Measurements from ENCODE around the gene CCDC107.
"Not testable (repeated sequence)": the region's sequence is repeated elsewhere in the genome, so short reads cannot be mapped to it uniquely, and the experiment has no call there.

Gene CCDC107, protein sequence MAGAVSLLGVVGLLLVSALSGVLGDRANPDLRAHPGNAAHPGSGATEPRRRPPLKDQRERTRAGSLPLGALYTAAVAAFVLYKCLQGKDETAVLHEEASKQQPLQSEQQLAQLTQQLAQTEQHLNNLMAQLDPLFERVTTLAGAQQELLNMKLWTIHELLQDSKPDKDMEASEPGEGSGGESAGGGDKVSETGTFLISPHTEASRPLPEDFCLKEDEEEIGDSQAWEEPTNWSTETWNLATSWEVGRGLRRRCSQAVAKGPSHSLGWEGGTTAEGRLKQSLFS

DNA sequence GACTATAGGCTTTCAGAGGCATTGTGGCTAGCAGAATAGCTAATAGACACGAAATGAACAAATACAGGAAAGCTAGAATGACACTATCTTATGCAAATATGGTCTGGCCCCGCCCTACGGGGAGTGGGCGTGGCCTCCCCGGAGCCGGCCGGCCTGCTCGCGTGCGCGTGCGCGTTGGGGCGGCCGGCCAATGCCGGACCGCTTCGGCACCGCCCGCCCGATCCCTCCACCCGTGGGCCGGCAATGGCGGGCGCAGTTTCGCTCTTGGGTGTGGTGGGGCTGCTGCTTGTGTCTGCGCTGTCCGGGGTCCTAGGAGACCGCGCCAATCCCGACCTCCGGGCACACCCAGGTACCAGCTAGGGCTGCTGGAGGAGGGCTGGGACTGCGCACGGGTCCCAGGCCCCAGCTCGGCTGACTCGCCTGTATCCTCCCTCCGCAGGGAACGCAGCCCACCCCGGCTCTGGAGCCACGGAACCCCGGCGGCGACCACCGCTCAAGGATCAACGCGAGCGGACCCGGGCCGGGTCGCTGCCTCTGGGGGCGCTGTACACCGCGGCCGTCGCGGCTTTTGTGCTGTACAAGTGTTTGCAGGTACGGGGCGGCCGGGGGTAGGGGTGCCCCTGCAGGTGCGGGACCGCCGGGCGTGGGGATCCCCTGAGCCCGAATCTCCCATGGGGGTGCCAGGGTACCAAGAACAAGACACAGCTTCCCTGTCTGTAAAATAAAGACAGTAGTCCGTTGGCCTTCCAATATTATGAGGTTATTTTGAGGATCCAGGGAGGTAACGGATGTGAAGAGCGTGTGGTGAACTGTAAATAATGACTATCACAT is at the start of gene CCDC107:
TSS of gene CCDC107 (plus strand) at position 156 of the 831 bp plus-strand sequence. CDS start at position 244, 88 bp downstream.
- DNase-seq (ENCODE audit: low spot score), result peak; percentile 94

DNA sequence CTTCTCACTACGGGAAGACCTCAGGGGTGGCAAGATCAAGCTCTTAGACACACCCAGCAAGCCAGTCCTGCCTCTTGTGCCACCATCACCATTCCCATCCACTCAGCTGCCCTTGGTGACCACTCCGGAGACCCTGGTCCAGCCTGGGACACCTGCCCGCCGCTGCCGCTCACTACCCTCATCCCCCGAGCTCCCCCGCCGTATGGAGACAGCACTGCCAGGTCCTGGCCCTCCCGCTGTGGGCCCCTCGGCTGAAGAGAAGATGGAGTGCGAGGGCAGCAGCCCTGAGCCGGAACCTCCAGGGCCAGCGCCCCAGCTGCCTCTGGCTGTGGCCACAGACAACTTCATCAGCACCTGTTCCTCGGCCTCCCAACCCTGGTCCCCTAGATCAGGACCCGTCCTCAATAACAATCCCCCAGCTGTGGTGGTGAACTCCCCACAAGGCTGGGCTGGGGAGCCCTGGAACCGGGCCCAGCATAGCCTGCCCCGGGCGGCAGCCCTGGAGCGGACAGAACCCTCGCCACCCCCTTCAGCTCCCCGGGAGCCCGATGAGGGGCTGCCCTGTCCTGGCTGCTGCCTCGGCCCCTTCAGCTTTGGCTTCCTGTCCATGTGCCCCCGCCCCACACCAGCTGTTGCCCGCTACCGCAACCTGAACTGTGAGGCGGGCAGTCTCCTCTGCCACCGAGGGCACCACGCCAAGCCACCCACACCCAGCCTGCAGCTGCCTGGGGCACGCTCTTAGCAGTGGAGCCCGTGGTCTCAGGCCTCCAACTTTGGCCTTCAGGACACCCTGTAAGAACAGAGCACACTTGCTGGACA is 48.9 kb upstream of the CCDC107 start:
- DNase-seq (ENCODE audit: low spot score), result no peak

DNA sequence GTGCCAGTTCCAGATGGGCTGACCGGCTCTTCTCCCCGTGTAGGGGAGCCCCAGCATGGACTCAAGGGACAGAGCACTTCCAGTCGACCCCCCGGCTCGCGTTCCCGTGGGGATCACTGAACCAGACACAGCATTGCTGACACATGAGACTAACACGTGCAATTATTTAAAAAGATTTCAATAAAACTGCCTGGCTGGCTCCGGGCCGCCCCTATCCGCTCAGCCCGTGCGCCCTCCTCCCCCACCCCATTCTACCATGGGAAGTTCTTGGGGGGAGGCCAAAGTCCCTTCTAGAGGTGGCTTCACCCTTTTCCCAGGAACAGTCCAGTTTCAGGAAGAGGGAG is 48.3 kb upstream of the CCDC107 start:
- no peak for DNase-seq (ENCODE audit: low spot score)

DNA sequence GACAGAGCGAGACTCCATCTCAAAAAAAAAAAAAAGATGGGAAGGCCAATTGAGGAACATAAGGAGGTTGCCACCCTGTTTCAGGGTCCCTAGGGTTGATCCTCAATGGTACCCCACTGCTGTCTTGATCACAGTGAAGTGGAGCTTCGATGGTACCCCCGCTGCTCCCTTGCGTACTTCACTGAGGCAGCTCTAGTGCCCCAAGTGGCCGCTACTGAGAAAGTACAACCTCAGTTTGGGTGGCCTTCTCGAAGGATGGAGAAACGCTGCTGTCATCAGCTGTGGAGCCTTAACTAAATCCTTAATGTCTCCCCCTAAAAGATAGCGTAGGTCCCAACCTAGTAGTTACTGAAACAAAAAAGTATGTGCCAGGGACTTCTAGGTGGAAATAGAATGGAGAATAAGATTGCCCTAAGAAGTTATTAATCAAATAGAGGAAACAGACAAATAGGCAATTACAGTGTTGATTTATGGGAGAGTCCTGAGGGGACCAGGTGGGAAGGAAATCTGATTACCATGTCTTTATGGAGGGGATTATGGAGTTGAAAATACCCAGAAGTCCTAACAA is 46.8 kb upstream of the CCDC107 start:
- DNase-seq (ENCODE audit: low spot score), result peak; percentile 68

DNA sequence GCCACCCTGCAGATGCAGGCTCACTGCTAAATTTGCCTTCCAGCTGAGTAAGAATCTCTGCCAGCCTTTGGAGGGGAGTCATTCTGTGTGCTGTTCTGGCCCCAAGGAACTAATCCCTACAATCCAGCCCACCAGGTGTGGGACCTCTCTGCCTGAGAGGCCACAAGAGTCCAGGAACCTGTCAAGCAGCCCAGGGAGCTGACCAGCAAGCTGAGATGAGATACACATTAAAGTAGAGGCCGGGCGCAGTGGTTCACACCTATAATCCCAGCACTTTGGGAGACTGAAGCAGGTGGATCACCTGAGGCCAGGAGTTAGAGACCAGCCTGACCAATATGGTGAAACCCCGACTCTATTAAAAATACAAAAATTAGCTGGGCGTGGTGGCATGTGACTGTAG is 46.0 kb upstream of the CCDC107 start:
- not testable (repeated sequence) for DNase-seq (ENCODE audit: low spot score)

DNA sequence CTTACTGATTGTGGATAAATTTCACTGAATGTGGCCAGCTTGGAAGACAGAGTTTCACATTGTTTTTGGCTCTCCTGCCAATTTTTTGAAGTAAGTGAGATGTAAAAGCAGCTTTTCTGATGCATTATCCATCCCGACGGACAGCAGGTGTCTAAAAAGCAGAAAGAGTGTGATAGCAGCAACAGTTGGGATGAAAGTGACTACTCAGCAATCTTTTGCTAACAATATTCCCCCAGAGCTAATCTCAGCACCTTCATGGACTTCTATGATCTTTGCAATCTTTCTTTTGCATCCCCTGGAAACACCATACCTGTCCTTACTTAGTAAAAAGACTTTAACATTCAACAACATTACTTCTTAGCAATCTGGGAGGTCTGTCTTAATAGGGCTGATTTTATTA is 45.2 kb upstream of the CCDC107 start:
- no peak for DNase-seq (ENCODE audit: low spot score)

DNA sequence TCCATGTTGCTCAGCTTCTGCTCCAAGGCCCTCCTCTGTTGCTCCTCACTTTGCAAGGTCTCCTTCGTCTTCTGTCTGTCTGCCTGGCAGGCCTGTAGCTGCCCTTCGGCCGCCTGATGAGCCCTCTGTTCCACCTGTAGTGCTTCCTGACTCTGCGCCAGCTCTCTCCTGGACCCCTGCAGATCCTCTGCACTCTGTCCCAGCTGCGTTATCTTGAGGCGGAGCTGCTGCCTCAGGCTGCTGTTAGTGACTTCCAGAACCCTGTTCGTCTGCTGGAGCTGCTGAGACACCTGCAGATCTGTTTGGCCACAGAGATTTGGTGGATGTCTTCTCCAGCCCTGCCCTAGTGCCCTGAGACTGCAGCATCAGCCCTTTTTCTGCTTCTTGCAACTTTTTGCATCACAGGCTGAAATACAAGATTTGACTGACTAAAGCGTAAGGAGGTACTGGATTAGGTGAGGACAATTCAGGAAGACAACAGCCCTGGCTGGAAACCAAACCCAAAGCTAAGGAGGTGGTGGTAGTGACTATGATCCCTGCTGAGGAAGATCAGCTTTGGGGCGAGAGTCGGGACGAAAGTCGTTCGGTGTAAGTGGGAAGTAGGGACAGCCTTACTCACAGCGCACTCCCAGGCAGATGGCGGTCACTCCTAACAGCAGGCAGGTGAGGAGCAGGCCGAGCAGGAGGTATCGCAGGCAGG is 42.0 kb upstream of the CCDC107 start:
- no peak for DNase-seq (ENCODE audit: low spot score)

DNA sequence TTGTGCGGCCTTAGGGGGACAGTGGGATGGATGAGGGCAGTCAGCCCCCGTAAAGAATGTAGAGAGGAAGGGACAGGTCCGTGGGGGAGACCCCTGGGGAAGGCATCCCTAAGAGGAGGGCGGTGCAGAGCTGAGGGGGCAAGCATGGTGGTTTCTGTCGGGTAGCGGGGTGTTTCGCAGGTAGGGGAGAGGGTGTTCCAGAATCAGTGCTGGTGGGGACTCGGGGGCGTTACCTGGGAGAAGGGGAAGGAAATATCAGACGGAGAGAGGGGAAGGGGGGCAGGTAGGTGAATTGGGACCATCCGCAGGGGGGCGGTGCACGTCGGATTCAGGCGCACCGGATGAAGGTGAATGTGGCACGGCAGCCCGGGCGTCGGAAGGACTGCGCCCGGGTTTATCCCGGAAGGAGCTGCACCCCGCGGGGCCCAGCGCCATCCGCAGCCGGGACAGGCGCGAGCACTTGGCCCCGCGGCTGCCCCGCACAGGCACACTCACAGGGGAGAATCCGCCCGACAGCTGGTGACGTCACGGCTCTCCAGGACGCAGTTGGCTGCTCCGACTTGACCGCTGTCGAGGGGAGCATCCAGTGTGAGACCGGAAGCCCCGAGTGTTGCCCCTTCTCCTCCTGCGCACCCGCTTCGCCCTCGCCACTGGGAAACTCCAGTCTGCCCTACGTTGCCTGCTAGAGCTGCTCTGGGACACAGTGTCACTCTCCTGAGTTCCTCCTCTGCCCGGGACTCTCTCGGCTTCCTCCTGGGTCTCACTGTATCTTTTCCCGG is 41.2 kb upstream of the CCDC107 start:
- peak; percentile 57 for DNase-seq (ENCODE audit: low spot score)

DNA sequence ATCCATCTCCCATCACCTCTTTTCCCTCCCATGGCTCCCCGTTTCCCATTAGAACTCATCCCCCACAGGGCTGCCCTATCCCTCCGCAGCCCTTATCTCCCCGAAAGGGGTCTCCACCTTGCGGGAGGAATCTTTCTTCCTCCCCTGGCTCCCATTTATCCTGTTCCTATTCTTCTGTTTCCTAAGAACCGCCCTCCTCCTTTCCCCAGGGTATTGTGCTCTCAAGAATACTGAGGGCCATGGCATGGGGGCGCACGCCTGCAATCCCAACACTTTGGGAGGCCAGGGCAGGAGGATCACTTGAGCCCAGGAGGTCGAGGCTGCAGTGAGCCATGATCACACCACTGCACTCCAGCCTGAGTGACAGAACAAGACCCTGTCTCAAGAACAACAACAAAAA is 40.5 kb upstream of the CCDC107 start:
- DNase-seq (ENCODE audit: low spot score), result peak; percentile 5

DNA sequence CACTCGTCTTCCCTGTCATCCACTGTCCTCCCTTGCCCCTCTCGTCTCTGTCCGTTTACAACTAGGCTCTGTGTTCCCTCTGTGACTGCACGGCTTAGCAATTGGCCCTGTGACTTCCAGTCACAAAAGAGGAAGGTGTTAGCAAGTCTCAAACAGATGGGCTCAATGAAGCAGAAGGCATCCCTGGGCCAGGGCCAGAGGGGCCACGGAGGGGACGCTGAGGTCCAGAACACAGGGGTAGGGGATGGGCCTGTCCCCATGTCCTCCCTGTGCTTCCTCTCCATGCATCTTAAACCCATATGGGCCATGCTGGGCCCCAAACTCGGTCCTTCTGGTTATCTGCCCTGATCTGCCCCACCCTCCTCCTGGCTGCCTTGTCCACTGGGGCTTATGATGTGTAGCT is 39.8 kb upstream of the CCDC107 start, which contains the start of gene CD72:
TSS of gene CD72 (minus strand) at position 89 of the 403 bp plus-strand sequence. CDS start 110 bp downstream, outside the sequence.
- DNase-seq (ENCODE audit: low spot score), result no peak

DNA sequence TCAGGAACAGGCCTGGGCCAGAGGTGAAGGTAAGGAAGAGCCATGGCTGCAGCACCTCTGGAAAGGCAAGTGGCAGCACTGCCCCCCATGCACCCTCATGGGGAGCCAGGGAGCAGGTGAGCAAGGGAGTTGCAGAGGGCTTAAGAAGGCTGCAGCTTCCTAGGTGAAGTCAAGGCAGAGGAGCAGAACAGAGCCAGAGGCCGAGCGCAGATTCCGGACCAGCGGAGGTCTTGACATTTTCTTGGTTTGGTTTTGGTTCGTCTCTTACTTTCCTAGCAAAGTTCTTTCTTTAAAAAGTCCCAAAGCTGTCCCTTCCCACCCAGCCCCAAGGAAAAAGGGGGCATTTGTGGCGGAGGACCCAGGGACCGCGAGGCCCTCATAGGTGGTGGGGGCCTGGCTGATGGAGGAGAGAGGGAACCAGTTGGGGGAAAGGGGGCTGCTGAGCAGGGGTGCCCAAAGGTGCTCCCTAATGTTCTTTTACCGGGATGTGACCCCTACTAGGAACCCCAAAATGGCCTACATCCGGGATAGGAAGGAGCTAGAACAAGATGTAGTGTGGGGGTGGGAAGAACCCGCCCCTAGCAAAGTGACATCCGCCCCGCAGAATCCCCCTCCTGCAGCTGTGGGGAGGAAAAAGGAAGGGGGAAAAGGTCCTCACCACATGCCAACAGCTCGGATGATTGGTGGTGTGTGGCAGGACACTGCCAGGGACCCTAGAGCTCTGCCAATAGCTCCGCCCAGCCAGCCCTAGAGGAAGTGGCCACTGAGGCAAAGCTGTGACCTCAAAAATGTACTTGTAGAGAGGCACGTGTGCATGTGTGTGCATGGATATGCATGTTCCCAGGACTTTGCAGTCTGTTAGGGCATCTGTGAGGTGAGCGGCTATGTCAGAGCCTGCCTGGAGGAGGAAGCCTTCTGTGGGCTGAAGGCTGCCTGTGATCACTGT is 39.0 kb upstream of the CCDC107 start:
- no peak for DNase-seq (ENCODE audit: low spot score)

DNA sequence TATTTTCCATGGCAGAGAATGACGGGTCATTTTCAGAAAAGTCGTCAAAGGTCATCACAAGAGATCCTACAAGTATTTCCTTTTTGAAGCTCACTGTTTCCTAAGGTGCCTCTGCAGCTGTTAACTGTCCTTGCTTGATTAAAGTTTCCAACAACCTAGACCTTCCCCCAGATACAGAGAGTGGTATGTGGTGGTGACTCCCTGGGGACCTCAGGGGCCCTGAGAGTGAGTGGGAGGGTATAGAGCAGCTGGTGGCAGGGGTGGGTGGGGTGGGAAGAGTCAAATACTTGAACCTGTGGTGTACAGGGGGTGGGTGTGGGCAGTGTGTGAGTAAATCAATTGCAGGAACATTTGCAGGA is 38.3 kb upstream of the CCDC107 start:
- DNase-seq (ENCODE audit: low spot score), result peak; percentile 3

DNA sequence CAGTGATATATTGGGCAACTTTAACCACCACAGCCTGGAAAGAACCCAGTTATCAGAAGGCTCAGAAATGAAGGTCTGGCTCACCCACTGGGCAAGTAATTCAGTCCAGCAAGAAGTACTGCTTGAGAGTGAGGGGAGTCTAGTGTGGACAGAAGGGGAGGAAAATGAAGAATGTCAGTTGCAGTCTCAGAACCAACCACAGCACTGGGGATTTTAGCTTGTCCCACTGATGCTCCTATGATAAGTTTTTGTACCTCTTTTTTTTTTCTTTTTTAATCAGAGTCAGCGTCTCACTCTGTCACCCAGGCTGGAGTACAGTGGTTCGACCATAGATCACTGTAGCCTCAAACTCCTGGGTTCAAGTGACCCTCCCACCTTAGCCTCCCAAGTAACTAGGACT is 30.5 kb upstream of the CCDC107 start:
- DNase-seq (ENCODE audit: low spot score), result no peak

DNA sequence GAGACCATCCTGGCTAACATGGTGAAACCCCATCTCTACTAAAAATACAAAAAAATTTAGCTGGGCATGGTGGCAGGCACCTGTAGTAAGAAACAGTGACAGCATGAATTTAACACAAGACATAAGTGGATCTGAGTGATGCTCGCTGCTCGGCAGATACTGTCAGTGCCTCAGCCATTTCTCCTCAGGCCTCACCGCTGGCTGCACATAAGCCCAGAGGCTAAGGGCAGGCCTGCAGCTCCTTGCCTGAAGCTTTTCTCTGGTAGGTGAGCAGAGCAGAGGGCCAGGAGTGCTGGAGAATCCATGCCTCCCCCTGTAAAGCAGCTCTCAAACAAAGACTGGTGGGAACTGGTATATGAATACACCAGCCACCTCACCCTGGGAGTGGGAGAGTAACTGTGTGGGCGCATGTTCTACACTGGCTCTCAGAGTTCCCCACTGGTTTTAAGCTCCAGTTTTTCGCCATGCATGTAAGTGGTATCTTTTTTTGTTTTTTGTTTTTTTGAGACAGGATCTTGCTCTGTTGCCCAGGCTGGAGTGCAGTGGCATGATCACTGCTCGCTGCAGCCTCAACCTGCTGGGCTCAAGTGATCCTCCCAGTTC is 29.6 kb upstream of the CCDC107 start:
- no peak for DNase-seq (ENCODE audit: low spot score)

DNA sequence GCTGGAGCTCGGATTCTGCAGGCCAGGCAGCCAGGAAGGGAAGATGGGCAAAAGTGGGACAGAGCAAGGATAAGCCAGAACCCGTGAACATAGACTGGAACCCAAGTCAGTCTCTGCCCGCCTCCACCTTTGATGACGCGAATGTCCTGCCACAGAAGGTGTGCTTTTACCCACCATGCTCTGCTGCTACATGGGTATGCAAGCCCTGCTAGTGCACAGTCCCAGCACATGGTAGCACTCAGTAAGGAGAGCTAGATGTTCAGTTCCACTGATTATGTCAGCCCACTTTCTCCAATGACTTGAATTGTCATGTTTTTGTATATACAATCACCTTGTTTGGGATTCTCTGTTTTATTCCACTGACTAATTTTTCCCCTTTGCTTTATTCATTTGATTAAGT is 28.5 kb upstream of the CCDC107 start:
- no peak for DNase-seq (ENCODE audit: low spot score)

DNA sequence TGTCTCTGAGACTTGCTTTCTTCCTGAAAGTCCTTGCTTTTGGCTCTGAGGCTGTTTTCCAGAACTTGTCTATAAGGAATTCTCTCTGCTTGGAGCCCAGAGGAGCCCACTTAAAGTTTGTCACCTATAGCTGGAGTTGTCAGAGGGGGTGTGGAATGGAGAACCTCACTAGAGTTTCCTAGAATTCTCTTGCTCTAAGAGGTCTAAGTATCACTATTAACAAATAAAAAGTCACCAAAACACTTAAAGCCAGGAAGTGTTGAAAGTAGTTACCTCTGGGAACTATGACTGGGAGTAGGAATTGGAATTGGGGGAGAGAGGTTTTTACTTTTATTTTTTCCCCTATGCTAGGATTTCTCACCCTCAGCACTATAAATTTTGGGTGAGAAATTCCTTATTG is 22.4 kb upstream of the CCDC107 start:
- DNase-seq (ENCODE audit: low spot score), result no peak

DNA sequence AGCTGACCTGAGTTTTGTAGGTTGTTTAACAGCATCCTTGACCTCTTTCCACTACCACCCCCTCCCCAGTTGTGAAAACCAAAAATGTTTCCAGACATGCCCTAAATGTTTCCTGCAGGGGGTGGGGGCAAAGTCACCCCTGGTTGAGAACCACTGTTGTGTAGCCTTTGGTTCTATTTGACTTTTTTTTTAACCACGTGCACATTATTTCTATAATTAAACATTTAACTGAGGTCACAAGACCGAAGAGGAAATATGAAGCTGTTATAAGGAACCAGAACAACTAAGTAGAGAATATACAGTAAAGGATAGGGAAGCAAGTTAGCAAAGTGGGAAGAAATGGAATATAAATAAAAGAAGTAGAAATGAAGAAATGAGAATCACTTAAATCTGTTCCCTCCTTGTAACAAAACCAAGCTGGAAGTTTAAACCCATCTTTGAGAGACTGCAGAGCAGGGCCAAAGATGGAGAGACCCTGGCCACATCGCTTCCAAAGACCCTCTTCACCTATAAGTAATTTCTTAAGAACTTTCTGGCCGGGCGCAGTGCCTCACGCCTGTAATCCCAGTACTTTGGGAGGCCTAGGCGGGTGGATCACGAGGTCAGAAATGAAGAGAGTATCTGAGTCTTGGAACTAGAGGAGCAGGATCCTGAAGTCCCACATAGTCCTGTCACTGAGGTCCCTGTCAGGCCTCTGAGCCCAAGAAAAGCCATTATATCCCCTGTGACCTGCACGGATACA is 21.8 kb upstream of the CCDC107 start:
- DNase-seq (ENCODE audit: low spot score), result no peak

DNA sequence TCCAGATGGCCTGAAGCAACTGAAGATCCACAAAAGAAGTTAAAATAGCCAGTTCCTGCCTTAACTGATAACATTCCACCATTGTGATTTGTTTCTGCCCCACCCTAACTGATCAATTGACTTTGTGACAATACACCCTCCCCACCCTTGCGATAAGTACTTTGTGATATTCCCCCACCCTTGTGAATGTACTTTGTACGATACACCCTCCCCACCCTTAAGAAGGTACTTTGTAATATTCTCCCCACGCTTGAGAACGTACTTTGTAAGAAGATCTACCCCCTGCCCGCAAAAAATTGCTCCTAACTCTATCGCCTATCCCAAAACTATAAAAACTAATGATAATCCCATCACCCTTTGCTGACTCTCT is 21.2 kb upstream of the CCDC107 start:
- DNase-seq (ENCODE audit: low spot score), result not testable (repeated sequence)
